Head of caudate nucleus (tissue), 42 donors: Measurements from ENCODE around the gene MAP3K5.

ENCODE experiments used
- DNase-seq, 42 donors: peaks; one replicate each; pipeline versions ENCODE4 v3.0.0 to v3.0.0-alpha.2; 2020 to 2021; ENCODE audit warnings: mixed read lengths in 7 of 42
- intact Hi-C: fragments of 100-400 bp; cut with DNase I; formaldehyde crosslinking; loops from one replicate; pipeline ENCODE4 v1.15.0; 2022

The MAP3K5 gene

DNA sequence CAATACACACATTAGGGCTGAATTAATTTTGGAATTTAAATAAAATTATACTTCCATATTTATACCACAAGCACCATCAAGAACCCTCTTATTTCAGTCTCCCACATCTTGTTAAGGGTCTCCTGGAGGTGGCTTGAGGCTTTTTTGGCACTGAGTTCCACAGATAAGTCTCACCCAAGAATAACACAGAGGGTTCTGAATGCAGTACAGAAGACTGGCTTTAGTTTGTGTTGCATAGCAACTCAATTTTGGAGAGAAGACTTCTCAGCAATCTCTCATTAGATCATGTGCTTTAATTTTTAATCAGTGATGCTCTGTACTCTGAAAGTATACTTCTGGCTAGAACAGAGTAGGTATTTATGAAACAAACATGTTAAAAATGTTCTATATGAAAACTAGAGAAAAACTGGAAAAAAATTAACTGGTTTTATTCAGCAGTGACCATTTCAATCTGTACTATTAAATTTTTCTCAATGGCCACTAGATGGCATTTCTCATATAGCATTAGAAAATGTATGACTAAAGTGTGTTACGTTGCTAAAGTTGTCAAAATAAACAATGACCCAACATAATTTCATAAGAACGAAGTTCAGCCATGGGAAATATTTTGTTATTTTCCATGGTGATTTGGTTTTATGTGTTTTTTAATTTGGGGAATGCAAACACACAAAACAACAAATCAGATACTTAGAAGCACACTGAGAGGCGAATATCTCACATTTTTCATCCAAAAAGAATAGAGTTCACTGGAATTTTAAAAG, 209.4 kb downstream of the MAP3K5 start:
- no peak for DNase-seq

DNA sequence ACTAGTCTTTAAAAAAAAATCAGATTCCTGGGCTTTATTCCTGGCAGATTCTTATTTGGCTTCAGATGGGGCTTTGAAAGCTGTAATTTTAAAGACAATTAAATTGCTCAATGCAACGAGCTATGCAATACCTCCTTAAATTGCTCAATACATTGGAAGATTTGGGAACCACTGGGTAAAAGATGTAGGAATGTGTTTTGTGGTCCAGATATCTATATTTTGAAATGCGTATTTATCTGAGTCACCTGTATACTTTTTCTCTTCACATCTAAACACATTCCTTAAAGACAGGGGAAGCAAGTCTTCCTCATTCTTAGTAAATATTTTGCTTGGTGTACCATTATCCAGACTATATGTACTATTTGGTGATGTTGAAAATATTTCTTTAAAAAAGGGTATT, 212.5 kb downstream of the MAP3K5 start:
- intact Hi-C loops = loop anchor here (10.0 kb wide), 1 partner anchor 215 kb away; the partner anchor contains the start of gene MAP3K5
- no peak for DNase-seq

More for the DNA sequence above, 209.4 kb downstream of the MAP3K5 start:
- intact Hi-C loops = loop anchor here (10.0 kb wide), 1 partner anchor 212 kb away; the partner anchor contains the start of gene MAP3K5

GRCh38 chr6:136576821-136577220, 215.5 kb downstream of the MAP3K5 start:
- DNase-seq = no peak
- intact Hi-C loops = no loop called here

GRCh38 chr6:136571496-136571895, 220.8 kb downstream of the MAP3K5 start:
- no peak for DNase-seq
- intact Hi-C loops = no loop called here

GRCh38 chr6:136571065-136571464, 221.2 kb downstream of the MAP3K5 start:
- no peak for DNase-seq
- intact Hi-C loops = no loop called here

GRCh38 chr6:136568129-136568528, 224.1 kb downstream of the MAP3K5 start:
- intact Hi-C loops = no loop called here
- DNase-seq = no peak

DNA sequence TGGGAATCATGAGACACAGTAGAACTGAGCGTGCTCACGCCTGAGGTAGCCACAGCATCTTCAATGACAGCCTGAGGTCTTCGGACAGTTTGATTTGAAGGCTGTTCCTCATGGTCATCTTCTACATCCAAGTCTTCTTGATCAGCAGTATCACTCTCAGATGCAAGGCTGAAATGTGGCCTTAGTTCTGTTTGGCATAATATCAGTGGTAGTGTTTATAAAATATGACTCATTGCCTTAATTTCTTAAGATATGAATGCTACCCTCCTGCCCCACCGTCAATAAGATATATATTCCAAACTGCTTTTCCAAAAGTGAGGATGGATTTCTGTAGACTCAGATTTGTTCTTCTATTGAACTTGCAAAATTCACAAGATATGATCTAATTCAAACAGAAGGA, 224.6 kb downstream of the MAP3K5 start:
- intact Hi-C loops = no loop called here
- DNase-seq = no peak

DNA sequence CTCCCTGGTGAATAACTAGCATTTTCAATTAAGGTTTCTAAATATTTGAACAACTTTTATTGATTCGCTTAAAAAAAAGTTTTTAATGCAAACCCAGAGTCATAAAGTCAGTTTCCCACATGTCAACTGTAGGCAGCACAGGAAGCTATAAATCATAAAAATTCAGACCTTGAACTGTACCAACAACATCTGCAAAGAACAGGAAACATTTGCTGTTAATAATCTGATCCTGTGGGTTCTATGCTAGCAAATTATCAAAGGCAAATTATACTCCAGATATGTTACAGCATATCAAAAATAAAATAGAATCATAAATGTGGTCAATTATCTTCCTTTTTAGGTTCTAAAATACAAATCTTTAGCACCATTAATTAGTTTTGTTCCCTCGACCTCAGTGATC, 225.4 kb downstream of the MAP3K5 start:
- no peak for DNase-seq
- intact Hi-C loops = no loop called here

- peak in 2 of 42 donors; percentile 14 to 37 for DNase-seq
- intact Hi-C loops = no loop called here
Measured at GRCh38 chr6:136566007-136566487, 226.2 kb downstream of the MAP3K5 start.

GRCh38 chr6:136564180-136564579, 228.1 kb downstream of the MAP3K5 start:
- no peak for DNase-seq
- intact Hi-C loops = no loop called here

- intact Hi-C loops = no loop called here
- DNase-seq = no peak
Measured at GRCh38 chr6:136563386-136564152, 228.7 kb downstream of the MAP3K5 start.

DNA sequence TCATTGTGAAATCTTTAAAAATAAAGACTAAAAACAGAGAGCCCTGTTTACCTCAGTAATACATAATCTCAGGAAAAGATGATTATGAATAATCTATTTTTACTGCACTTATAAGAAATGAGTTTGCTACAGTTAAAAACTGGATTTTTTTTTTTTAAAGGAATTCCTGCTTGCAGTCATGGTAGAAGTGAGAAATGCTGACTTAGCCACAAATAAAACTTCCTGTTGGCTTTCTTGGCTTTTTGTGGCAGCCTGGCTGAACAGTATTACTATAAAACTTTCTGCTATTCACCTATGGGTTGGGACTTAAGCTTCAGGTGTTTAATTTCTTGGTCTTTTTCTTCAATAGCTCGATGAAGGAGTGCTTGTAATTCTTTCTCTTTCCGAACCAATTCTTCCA, 230.1 kb downstream of the MAP3K5 start:
- no peak for DNase-seq
- intact Hi-C loops = no loop called here

DNA sequence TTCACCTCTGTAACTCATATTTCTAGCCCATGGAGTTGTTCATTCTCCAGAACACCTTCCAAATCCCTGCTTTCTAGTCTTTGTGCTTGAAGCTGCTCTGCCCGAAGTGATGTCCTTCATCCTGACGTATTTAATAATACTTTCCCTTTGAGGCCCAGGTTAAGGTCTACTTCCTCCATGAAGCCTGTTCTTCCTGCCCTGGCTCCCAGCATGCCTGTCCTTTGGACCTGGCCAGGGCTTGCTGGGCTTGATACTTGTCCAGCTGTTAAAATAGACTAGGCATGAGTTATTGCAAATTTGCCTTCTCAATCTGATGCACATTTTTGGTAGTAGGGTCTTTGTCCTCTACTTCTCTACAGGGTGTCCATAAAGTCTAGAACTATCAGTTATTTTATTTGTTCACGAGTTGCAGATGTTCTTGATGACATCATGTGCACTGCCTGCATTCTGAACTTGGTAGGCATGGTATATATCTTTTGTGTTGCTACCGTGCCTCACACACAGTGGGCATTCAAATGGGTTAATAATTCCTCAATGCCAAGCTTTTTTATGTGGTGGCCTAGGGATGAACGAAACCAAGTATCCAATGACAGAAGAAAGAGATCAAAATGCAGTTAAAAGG, 239.0 kb downstream of the MAP3K5 start:
- intact Hi-C loops = no loop called here
- no peak for DNase-seq

DNA sequence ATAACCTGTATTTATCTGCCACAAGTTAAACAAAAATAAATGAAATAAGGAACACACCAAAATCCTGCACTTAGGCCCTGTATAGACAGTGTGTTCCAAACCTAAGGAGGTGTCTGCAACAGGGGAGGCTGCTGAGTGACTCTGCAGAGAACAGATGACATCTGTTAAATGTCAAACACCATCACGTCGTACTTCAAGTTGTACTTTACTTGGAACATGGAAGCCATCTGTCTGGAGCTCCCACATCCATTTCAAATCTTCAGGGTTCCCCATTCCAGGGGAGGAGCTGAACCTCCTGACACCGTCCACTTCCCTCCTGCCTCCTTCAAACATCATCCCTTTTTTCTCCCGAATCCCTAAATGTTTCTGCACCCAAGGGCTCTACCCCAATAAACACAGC, 240.2 kb downstream of the MAP3K5 start:
- intact Hi-C loops = no loop called here
- DNase-seq = no peak

- intact Hi-C loops = no loop called here
- no peak for DNase-seq
Measured at GRCh38 chr6:136551103-136551502, 241.2 kb downstream of the MAP3K5 start.

DNA sequence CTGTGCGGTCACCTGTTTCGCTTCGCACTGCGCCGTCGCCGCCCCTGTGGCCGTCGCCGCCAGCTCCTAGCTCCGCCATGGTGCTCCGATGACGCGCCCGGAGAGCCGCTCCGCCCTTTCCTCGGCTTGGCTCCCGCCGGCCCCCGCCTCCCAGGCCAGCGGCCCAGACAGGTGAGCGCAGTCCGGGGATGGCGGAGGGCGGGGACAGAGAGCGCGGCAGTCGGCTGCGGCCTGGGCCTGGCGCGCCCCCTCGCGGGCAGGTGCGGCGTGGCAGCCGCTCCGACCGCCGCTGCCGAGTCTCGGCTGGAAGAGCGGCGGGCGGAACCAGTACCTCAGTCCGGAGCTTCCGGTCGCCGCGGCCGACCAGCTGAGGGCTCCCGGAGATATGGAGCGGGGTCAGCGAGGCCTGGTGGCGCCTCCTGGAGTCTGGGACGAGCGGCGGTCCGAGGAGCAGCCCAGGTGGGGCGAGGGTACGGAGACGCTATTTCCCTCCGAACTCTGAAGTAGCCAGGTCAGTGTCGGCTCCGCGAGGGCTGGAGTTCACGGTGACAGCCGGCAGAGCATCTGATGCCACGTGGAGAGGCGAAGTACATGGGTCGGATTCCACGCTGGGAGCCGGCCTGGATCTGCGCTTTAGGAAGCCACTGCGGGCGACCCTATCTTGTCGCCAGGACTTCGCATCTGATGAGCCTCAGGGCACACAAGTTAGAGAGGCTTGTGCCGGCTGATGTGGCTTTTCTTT, 241.8 kb downstream of the MAP3K5 start, which contains the start of gene MAP7:
Gene MAP7, minus strand, starts transcription at position 93 of the 742 bp plus-strand sequence. Its CDS starts 14 bp downstream, at position 79.
- intact Hi-C loops = no loop called here
- peak in 39 of 42 donors; percentile 30 to 81 (median 66) for DNase-seq

DNA sequence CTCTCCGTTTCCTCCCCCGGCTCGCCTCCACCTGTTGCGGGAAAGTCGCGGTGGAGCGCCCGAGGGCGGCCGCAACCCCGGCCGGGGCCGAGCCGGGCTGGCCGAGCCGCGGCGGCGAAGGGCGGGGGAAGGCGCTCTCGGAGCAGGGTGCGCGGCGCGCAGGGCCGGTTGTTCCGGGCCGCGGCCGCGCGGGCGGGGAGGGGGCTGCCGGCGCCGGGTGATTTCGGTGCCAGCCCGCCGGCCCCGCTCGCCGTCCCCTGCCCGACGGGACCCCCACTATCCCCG, 242.3 kb downstream of the MAP3K5 start:
- intact Hi-C loops = no loop called here
- DNase-seq = peak in 20 of 42 donors; percentile 10 to 68 (median 30)

DNA sequence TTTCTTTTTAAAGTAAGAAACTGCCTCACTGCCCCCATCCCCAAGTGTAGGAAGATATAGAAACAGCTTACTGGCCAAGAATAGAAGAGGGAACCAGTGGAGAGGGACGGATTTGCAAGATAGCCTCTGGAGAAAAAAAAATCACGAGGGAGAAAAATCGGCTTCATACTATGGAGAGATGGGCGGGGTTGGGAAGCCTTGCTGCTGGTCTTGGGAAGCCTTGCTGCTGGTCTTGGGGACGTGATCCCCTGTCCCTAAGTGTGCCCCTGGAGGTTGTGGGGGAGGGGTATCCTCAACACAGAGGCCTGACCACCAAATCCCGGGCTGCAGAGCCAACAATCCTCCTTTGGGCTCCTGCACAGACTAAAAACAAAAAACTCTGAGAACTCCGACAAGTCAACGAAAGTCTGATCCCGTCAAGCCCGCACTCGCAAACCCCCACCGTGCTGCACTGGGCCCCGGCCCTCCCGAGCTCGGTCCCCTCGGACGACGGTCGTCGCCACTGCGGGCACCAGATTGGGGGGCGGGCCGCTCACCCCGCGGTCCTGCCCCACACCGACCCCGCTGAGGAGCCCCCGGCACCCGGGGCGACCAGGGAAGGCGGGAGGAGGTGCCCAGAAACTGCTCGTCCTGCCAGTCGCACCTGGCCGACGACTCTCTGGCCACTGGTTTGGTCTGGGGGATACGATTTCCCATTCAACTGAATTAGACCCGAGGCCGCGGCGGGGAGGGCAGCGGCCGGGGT, 242.8 kb downstream of the MAP3K5 start:
- intact Hi-C loops = no loop called here
- peak in 28 of 42 donors; percentile 6 to 64 (median 28) for DNase-seq
